ENCODE results near the gene HELB. TPM values are rescaled to one million over a fixed set of nuclear protein-coding genes. Genes with fewer than 3 reads are reported as not detected.

The HELB gene
- total RNA-seq, 5 donors from 2014 or later (not counting 1 experiment from before 2014, with no cell fraction given): 38.6 to 66.4 (median 45.7) TPM

GRCh38 chr12:66337381-66338010 lies 35.2 kb downstream of the HELB start:
- H3K4me3 Mint-ChIP-seq: no peak overlapping the region

GRCh38 chr12:66340131-66340530 lies 37.8 kb downstream of the HELB start:
- Mint-ChIP-seq H3K9me3 (peaks cover 0 to 22% (median 16%) of the 10 kb centered on the region in 3 donors), H3K27ac (no peak overlapping the region), H3K36me3 (peaks cover 57% of the 10 kb centered on the region), H3K4me3 (no peak overlapping the region), H3K4me1 (peaks cover 21 to 26% (median 23%) of the 10 kb centered on the region in 3 donors), H3K27me3 (no peaks in the 10 kb centered on the region)
- H3K4me3 ChIP-seq (ENCODE audit: control insufficient read depth in 1 of 2, extremely low read depth in 1 of 2, low read length in 1 of 2): no peak overlapping the region
- H3K4me1 ChIP-seq (ENCODE audit: control insufficient read depth in 1 of 2, extremely low read depth in 1 of 2, insufficient read depth in 2 of 2, low read length in 2 of 2): no peaks in the 10 kb centered on the region
- ChIA-PET POLR2A (interaction anchor here in 1 of 2 donors (0.6 kb wide), 1 partner anchor 38 kb away, joined by 10 read pairs; the partner anchor contains the start of gene HELB), CTCF (no interaction called here)
- DNase-seq: no peak
- no peaks in the 10 kb centered on the region for H3K27me3 ChIP-seq (replicated peaks in 1 of 2; ENCODE audit: control insufficient read depth in 2 of 2, extremely low read depth in 1 of 2, insufficient read depth in 2 of 2, low read length in 1 of 2)
- H3K27ac ChIP-seq (ENCODE audit: low read length): no peak overlapping the region
- no peaks in the 10 kb centered on the region for H3K9me3 ChIP-seq
- ATAC-seq (replicated peaks in 1 of 4): no peak
- peaks cover 19 to 73% of the 10 kb centered on the region in 2 donors for H3K36me3 ChIP-seq (ENCODE audit: control insufficient read depth in 2 of 2, extremely low read depth in 1 of 2, insufficient read depth in 1 of 2, low read length in 1 of 2)
- 100% methylated on average over 1 of the region's 2 CpGs for WGBS (ENCODE audit: insufficient coverage)

More at GRCh38 chr12:66337381-66338010, 35.2 kb downstream of the HELB start:
- Mint-ChIP-seq H3K36me3 (peaks cover 46% of the 10 kb centered on the region), H3K4me1 (peaks cover 7 to 12% (median 10%) of the 10 kb centered on the region in 3 donors), H3K27ac (peak overlapping the region; percentile 31 to 44), H3K27me3 (no peaks in the 10 kb centered on the region), H3K9me3 (peaks cover 0 to 22% (median 16%) of the 10 kb centered on the region in 3 donors)
- POLR2A ChIA-PET: interaction anchor here in 1 of 2 donors (0.6 kb wide), 1 partner anchor 32 kb away, joined by 8 read pairs; no protein-coding TSS in a partner anchor
- H3K9me3 ChIP-seq: no peaks in the 10 kb centered on the region
- no peak overlapping the region for H3K27ac ChIP-seq (ENCODE audit: low read length)
- WGBS (ENCODE audit: insufficient coverage): no CpG with 5 or more reads among the region's 2 CpGs
- H3K4me3 ChIP-seq (ENCODE audit: control insufficient read depth in 1 of 2, extremely low read depth in 1 of 2, low read length in 1 of 2): no peak overlapping the region
- no peak for ATAC-seq (replicated peaks in 1 of 4)
- DNase-seq: no peak
- CTCF ChIA-PET: no interaction called here
- H3K27me3 ChIP-seq (replicated peaks in 1 of 2; ENCODE audit: control insufficient read depth in 2 of 2, extremely low read depth in 1 of 2, insufficient read depth in 2 of 2, low read length in 1 of 2): no peaks in the 10 kb centered on the region
- no peaks in the 10 kb centered on the region for H3K4me1 ChIP-seq (ENCODE audit: control insufficient read depth in 1 of 2, extremely low read depth in 1 of 2, insufficient read depth in 2 of 2, low read length in 2 of 2)
- H3K36me3 ChIP-seq (ENCODE audit: control insufficient read depth in 2 of 2, extremely low read depth in 1 of 2, insufficient read depth in 1 of 2, low read length in 1 of 2): peaks cover 19 to 92% of the 10 kb centered on the region in 2 donors

GRCh38 chr12:66341126-66341525 lies 38.8 kb downstream of the HELB start:
- WGBS (ENCODE audit: insufficient coverage): 95% methylated on average over 4 of the region's 4 CpGs
- Mint-ChIP-seq H3K4me1 (peaks cover 26 to 31% (median 28%) of the 10 kb centered on the region in 3 donors), H3K27ac (no peak overlapping the region), H3K9me3 (peaks cover 0 to 22% (median 16%) of the 10 kb centered on the region in 3 donors), H3K27me3 (no peaks in the 10 kb centered on the region), H3K4me3 (no peak overlapping the region), H3K36me3 (peaks cover 65% of the 10 kb centered on the region)
- DNase-seq: no peak
- ChIA-PET CTCF (no interaction called here), POLR2A (no interaction called here)
- H3K27ac ChIP-seq (ENCODE audit: low read length): no peak overlapping the region
- H3K4me3 ChIP-seq (ENCODE audit: control insufficient read depth in 1 of 2, extremely low read depth in 1 of 2, low read length in 1 of 2): peak overlapping the region in 1 of 2 donors; percentile 17
- H3K36me3 ChIP-seq (ENCODE audit: control insufficient read depth in 2 of 2, extremely low read depth in 1 of 2, insufficient read depth in 1 of 2, low read length in 1 of 2): peaks cover 19 to 65% of the 10 kb centered on the region in 2 donors
- no peak for ATAC-seq (replicated peaks in 1 of 4)
- H3K4me1 ChIP-seq (ENCODE audit: control insufficient read depth in 1 of 2, extremely low read depth in 1 of 2, insufficient read depth in 2 of 2, low read length in 2 of 2): no peaks in the 10 kb centered on the region
- H3K9me3 ChIP-seq: no peaks in the 10 kb centered on the region
- H3K27me3 ChIP-seq (replicated peaks in 1 of 2; ENCODE audit: control insufficient read depth in 2 of 2, extremely low read depth in 1 of 2, insufficient read depth in 2 of 2, low read length in 1 of 2): no peaks in the 10 kb centered on the region

GRCh38 chr12:66345212-66345611 lies 42.9 kb downstream of the HELB start:
- CTCF ChIA-PET: interaction anchor here in 1 of 2 donors (0.6 to 1.3 kb wide), 2 partner anchors 11 to 65 kb away, joined by 3 to 4 read pairs; no protein-coding TSS in a partner anchor
- Histone ChIP-seq H3K4me1 (ENCODE audit: control insufficient read depth in 1 of 2, extremely low read depth in 1 of 2, insufficient read depth in 2 of 2, low read length in 2 of 2) (no peaks in the 10 kb centered on the region), H3K4me3 (ENCODE audit: control insufficient read depth in 1 of 2, extremely low read depth in 1 of 2, low read length in 1 of 2) (no peak overlapping the region), H3K9me3 (no peaks in the 10 kb centered on the region), H3K36me3 (ENCODE audit: control insufficient read depth in 2 of 2, extremely low read depth in 1 of 2, insufficient read depth in 1 of 2, low read length in 1 of 2) (peaks cover 4 to 44% of the 10 kb centered on the region in 2 donors), H3K27ac (ENCODE audit: low read length) (no peak overlapping the region), H3K27me3 (replicated peaks in 1 of 2; ENCODE audit: control insufficient read depth in 2 of 2, extremely low read depth in 1 of 2, insufficient read depth in 2 of 2, low read length in 1 of 2) (no peaks in the 10 kb centered on the region)
- peaks cover 72% of the 10 kb centered on the region for H3K36me3 Mint-ChIP-seq
- peaks cover 27 to 32% (median 28%) of the 10 kb centered on the region in 3 donors for H3K4me1 Mint-ChIP-seq
- POLR2A ChIA-PET: interaction anchor here in 1 of 2 donors (0.7 to 0.9 kb wide), 2 partner anchors 32 to 157 kb away, joined by 3 read pairs; no protein-coding TSS in a partner anchor
- ATAC-seq (replicated peaks in 1 of 4) (no peak), DNase-seq (no peak)
- peak overlapping the region; percentile 69 to 89 for H3K27ac Mint-ChIP-seq
- H3K4me3 Mint-ChIP-seq: no peak overlapping the region
- no CpG with 5 or more reads among the region's 3 CpGs for WGBS (ENCODE audit: insufficient coverage)
- H3K27me3 Mint-ChIP-seq: no peaks in the 10 kb centered on the region
- H3K9me3 Mint-ChIP-seq: peaks cover 0 to 15% (median 10%) of the 10 kb centered on the region in 3 donors

GRCh38 chr12:66345956-66346355 lies 43.7 kb downstream of the HELB start:
- POLR2A ChIA-PET: interaction anchor here in 1 of 2 donors (0.6 kb wide), 1 partner anchor 32 kb away, joined by 5 read pairs; no protein-coding TSS in a partner anchor
- Histone ChIP-seq H3K4me1 (ENCODE audit: control insufficient read depth in 1 of 2, extremely low read depth in 1 of 2, insufficient read depth in 2 of 2, low read length in 2 of 2) (no peaks in the 10 kb centered on the region), H3K36me3 (ENCODE audit: control insufficient read depth in 2 of 2, extremely low read depth in 1 of 2, insufficient read depth in 1 of 2, low read length in 1 of 2) (peaks cover 4 to 43% of the 10 kb centered on the region in 2 donors), H3K4me3 (ENCODE audit: control insufficient read depth in 1 of 2, extremely low read depth in 1 of 2, low read length in 1 of 2) (no peak overlapping the region), H3K27me3 (replicated peaks in 1 of 2; ENCODE audit: control insufficient read depth in 2 of 2, extremely low read depth in 1 of 2, insufficient read depth in 2 of 2, low read length in 1 of 2) (no peaks in the 10 kb centered on the region), H3K9me3 (no peaks in the 10 kb centered on the region), H3K27ac (ENCODE audit: low read length) (no peak overlapping the region)
- Mint-ChIP-seq H3K27ac (peak overlapping the region; percentile 23 to 71), H3K4me1 (peaks cover 27 to 31% (median 28%) of the 10 kb centered on the region in 3 donors), H3K4me3 (no peak overlapping the region), H3K36me3 (peaks cover 70% of the 10 kb centered on the region), H3K27me3 (no peaks in the 10 kb centered on the region), H3K9me3 (peaks cover 0 to 9% (median 6%) of the 10 kb centered on the region in 3 donors)
- WGBS (ENCODE audit: insufficient coverage): 88% methylated on average over 1 of the region's 2 CpGs
- DNase-seq (no peak), ATAC-seq (replicated peaks in 1 of 4) (no peak)
- CTCF ChIA-PET: interaction anchor here (0.6 to 1.3 kb wide), 2 partner anchors 10 to 47 kb away, joined by 3 to 12 read pairs; no protein-coding TSS in a partner anchor

- ChIA-PET POLR2A (no interaction called here), CTCF (no interaction called here)
- H3K36me3 Mint-ChIP-seq: peaks cover 46% of the 10 kb centered on the region
- Histone ChIP-seq H3K27me3 (replicated peaks in 1 of 2; ENCODE audit: control insufficient read depth in 2 of 2, extremely low read depth in 1 of 2, insufficient read depth in 2 of 2, low read length in 1 of 2) (no peaks in the 10 kb centered on the region), H3K4me1 (ENCODE audit: control insufficient read depth in 1 of 2, extremely low read depth in 1 of 2, insufficient read depth in 2 of 2, low read length in 2 of 2) (no peaks in the 10 kb centered on the region), H3K4me3 (ENCODE audit: control insufficient read depth in 1 of 2, extremely low read depth in 1 of 2, low read length in 1 of 2) (no peak overlapping the region), H3K27ac (ENCODE audit: low read length) (no peak overlapping the region), H3K9me3 (no peaks in the 10 kb centered on the region), H3K36me3 (ENCODE audit: control insufficient read depth in 2 of 2, extremely low read depth in 1 of 2, insufficient read depth in 1 of 2, low read length in 1 of 2) (peaks cover 0 to 26% of the 10 kb centered on the region in 2 donors)
- H3K27ac Mint-ChIP-seq: peak overlapping the region; percentile 13 to 25
- ATAC-seq (replicated peaks in 1 of 4) (no peak), DNase-seq (no peak)
- H3K4me3 Mint-ChIP-seq: no peak overlapping the region
- no peaks in the 10 kb centered on the region for H3K4me1 Mint-ChIP-seq
- 100% methylated on average over 1 of the region's 2 CpGs for WGBS (ENCODE audit: insufficient coverage)
- H3K9me3 Mint-ChIP-seq: no peaks in the 10 kb centered on the region
- H3K27me3 Mint-ChIP-seq: no peaks in the 10 kb centered on the region
Observed at GRCh38 chr12:66351301-66351700, 49.0 kb downstream of the HELB start.
